DND-41 (cell line): ENCODE measurements around the gene TTC4.

ENCODE experiments used
- CTCF ChIP-seq: IDR thresholded peaks from 2 replicates; pipeline ENCODE4 v1.5.1; 2012; ENCODE audit warnings: borderline replicate concordance, low read length, moderate library complexity, mild to moderate bottlenecking; ENCODE audit not compliant: poor library complexity, severe bottlenecking; ENCODE audit errors: extremely low read depth
- EZH2 ChIP-seq: IDR thresholded peaks from 3 replicates; pipeline ENCODE4 v1.6.1; 2012; ENCODE audit warnings: borderline replicate concordance, low read depth, mild to moderate bottlenecking, moderate library complexity, low read length, inconsistent platforms; ENCODE audit not compliant: severe bottlenecking

GRCh38 chr1:54750596-54750995, 34.9 kb downstream of the TTC4 start:
- TF ChIP-seq CTCF (no peak), EZH2 (no peak)
